H9 (cell line): ENCODE data around the gene ACSF3. TPM values are rescaled to one million over a fixed set of nuclear protein-coding genes. Genes with fewer than 3 reads are reported as not detected.

Source experiments
- DNase-seq: peaks from one replicate; pipeline ENCODE4 v3.0.0-alpha.2; 2017
- H2AFZ ChIP-seq: one replicate; pipeline ENCODE4 v1.6.1; 2013; ENCODE audit warnings: mild to moderate bottlenecking, low read length, control low read depth, moderate library complexity
- H2AK5ac ChIP-seq: 2 replicates; pipeline ENCODE4 v1.6.1; 2013; ENCODE audit warnings: low read length, control low read depth, mixed read lengths; ENCODE audit not compliant: insufficient read length
- H2BK120ac ChIP-seq: one replicate; pipeline ENCODE4 v1.6.1; 2013; ENCODE audit warnings: low read depth, mild to moderate bottlenecking, low read length, control low read depth, inconsistent platforms; ENCODE audit not compliant: poor library complexity, severe bottlenecking
- H2BK12ac ChIP-seq: 2 replicates; pipeline ENCODE4 v1.6.1; 2013; ENCODE audit warnings: low read length, control low read depth, mixed read lengths, low read depth; ENCODE audit not compliant: insufficient read length
- H2BK15ac ChIP-seq: 2 replicates; pipeline ENCODE4 v1.6.1; 2013; ENCODE audit warnings: low read depth, low read length, control low read depth
- H2BK20ac ChIP-seq: one replicate; pipeline ENCODE4 v1.6.1; 2013; ENCODE audit warnings: low read depth, mild to moderate bottlenecking, low read length, control low read depth, inconsistent platforms; ENCODE audit not compliant: poor library complexity, severe bottlenecking
- H2BK5ac ChIP-seq: 2 replicates; pipeline ENCODE4 v1.6.1; 2013; ENCODE audit warnings: low read length, control low read depth, mixed read lengths; ENCODE audit not compliant: insufficient read length
- H3K14ac ChIP-seq: 2 replicates; pipeline ENCODE4 v1.6.1; 2013; ENCODE audit warnings: low read length, control low read depth; ENCODE audit not compliant: insufficient read depth
- H3K18ac ChIP-seq: 2 replicates; pipeline ENCODE4 v1.6.1; 2013; ENCODE audit warnings: low read depth, mild to moderate bottlenecking, mixed read lengths, low read length, control low read depth; ENCODE audit not compliant: insufficient read length
- H3K23ac ChIP-seq: 2 replicates; pipeline ENCODE4 v1.6.1; 2013; ENCODE audit warnings: low read length, control low read depth, mixed read lengths, low read depth; ENCODE audit not compliant: insufficient read length
- H3K23me2 ChIP-seq: 2 replicates; pipeline ENCODE4 v1.6.1; 2013; ENCODE audit warnings: low read depth, mild to moderate bottlenecking, mixed read lengths, low read length, control low read depth; ENCODE audit not compliant: insufficient read length, poor library complexity, severe bottlenecking
- H3K27ac ChIP-seq: 2 replicates; pipeline ENCODE4 v1.5.1; 2013; ENCODE audit warnings: low read length, control low read depth, mixed read lengths, low read depth; ENCODE audit not compliant: insufficient read length
- H3K27me3 ChIP-seq: 2 replicates; pipeline ENCODE4 v1.6.1; 2013; ENCODE audit warnings: low read length, control low read depth, inconsistent platforms; ENCODE audit not compliant: insufficient read depth
- H3K4ac ChIP-seq: 2 replicates; pipeline ENCODE4 v1.6.1; 2013; ENCODE audit warnings: low read depth, mild to moderate bottlenecking, control low read depth, inconsistent platforms, low read length, moderate library complexity
- H3K4me1 ChIP-seq: 2 replicates; pipeline ENCODE4 v1.6.1; 2013; ENCODE audit warnings: low read length, control low read depth, inconsistent platforms; ENCODE audit not compliant: insufficient read depth
- H3K4me2 ChIP-seq: 2 replicates; pipeline ENCODE4 v1.6.1; 2013; ENCODE audit warnings: low read length, control low read depth, mixed read lengths; ENCODE audit not compliant: insufficient read length, insufficient read depth
- H3K56ac ChIP-seq: 2 replicates; pipeline ENCODE4 v1.6.1; 2013; ENCODE audit warnings: low read depth, mild to moderate bottlenecking, mixed read lengths, low read length, control low read depth; ENCODE audit not compliant: insufficient read length
- H3K79me1 ChIP-seq: 2 replicates; pipeline ENCODE4 v1.6.1; 2013; ENCODE audit warnings: low read depth, mild to moderate bottlenecking, moderate library complexity, low read length, control low read depth, inconsistent platforms; ENCODE audit not compliant: insufficient read depth, poor library complexity, severe bottlenecking
- H3K79me2 ChIP-seq: 2 replicates; pipeline ENCODE4 v1.6.1; 2013; ENCODE audit warnings: low read length, control low read depth, inconsistent platforms; ENCODE audit not compliant: insufficient read depth
- H3K9ac ChIP-seq: 2 replicates; pipeline ENCODE4 v1.6.1; 2013; ENCODE audit warnings: low read length, control low read depth, mixed read lengths; ENCODE audit not compliant: insufficient read length; ENCODE audit errors: extremely low read depth
- H3K9me3 ChIP-seq: one replicate; pipeline ENCODE4 v1.6.1; 2013; ENCODE audit warnings: low read depth, low read length, inconsistent platforms; ENCODE audit not compliant: control insufficient read depth
- H3T11ph ChIP-seq: one replicate; pipeline ENCODE4 v1.6.1; 2013; ENCODE audit warnings: mild to moderate bottlenecking, low read length, control low read depth, inconsistent platforms
- H4K20me1 ChIP-seq: one replicate; pipeline ENCODE4 v1.6.1; 2013; ENCODE audit not compliant: control insufficient read depth, insufficient read length, insufficient read depth
- H4K5ac ChIP-seq: 2 replicates; pipeline ENCODE4 v1.6.1; 2013; ENCODE audit warnings: low read depth, mild to moderate bottlenecking, mixed read lengths, low read length, control low read depth; ENCODE audit not compliant: insufficient read length
- H4K8ac ChIP-seq: replicated peaks from 2 replicates; pipeline ENCODE4 v1.6.1; 2013; ENCODE audit warnings: low read length, control low read depth, mixed read lengths, low read depth; ENCODE audit not compliant: insufficient read length
- H4K91ac ChIP-seq: 2 replicates; pipeline ENCODE4 v1.6.1; 2013; ENCODE audit warnings: low read depth, mild to moderate bottlenecking, moderate library complexity, mixed read lengths, low read length, control low read depth; ENCODE audit not compliant: insufficient read length
- H3K27ac Mint-ChIP-seq, 3 experiments: 2 replicates in 2 of 3; 3 replicates in 1 of 3; pipeline ENCODE4 v1.8.0; 2020 to 2021; ENCODE audit warnings: mixed read lengths in 3 of 3, mild to moderate bottlenecking in 1 of 3, moderate library complexity in 1 of 3
- H3K27me3 Mint-ChIP-seq: 2 replicates; pipeline ENCODE4 v1.8.0; 2021; ENCODE audit warnings: low read depth, mild to moderate bottlenecking, moderate library complexity, mixed read lengths
- H3K36me3 Mint-ChIP-seq, 3 experiments: 2 replicates in 2 of 3; 3 replicates in 1 of 3; pipeline ENCODE4 v1.8.0; 2020 to 2021; ENCODE audit warnings: low read depth in 3 of 3, mixed read lengths in 3 of 3; ENCODE audit not compliant: insufficient read depth in 1 of 3
- H3K4me1 Mint-ChIP-seq, 2 experiments: 2 replicates each; pipeline ENCODE4 v1.8.0; 2020; ENCODE audit warnings: mixed read lengths in 2 of 2
- H3K4me3 Mint-ChIP-seq, 2 experiments: 2 replicates in 1 of 2; 3 replicates in 1 of 2; pipeline ENCODE4 v1.8.0; 2020 to 2021; ENCODE audit warnings: mild to moderate bottlenecking in 2 of 2, mixed read lengths in 2 of 2, moderate library complexity in 1 of 2
- H3K9me3 Mint-ChIP-seq, 2 experiments: 2 replicates in 1 of 2; 3 replicates in 1 of 2; pipeline ENCODE4 v1.8.0; 2020; ENCODE audit warnings: mild to moderate bottlenecking in 2 of 2, mixed read lengths in 2 of 2, moderate library complexity in 1 of 2
- CTCF ChIP-seq: fragments of 200-600 bp; sonication (generic); conservative IDR thresholded peaks from 3 replicates; pipeline ENCODE4 v1.8.0; 2021; ENCODE audit warnings: antibody characterized with exemption, mild to moderate bottlenecking
- WGBS: extraction: QIAGEN DNeasy Blood & Tissue Kit; methylation state at CpG from one replicate; pipeline ENCODE4 v1.1.7; 2013; ENCODE audit warnings: missing lambda C conversion rate, low lambda C conversion rate, mixed read lengths; ENCODE audit not compliant: insufficient read length; ENCODE audit errors: extremely low coverage; 5-methylcytosine and 5-hydroxymethylcytosine counted together
- total RNA-seq: library from RNA; stranded (reverse); gene quantifications from 2 replicates; pipeline ENCODE4 v1.2.1, GENCODE V29; 2021

ACSF3 gene
- total RNA-seq, 1 experiment from 2014 or later: 31.3 TPM

GRCh38 chr16:89197633-89198416 is 104.2 kb downstream of the ACSF3 start:
- no peak overlapping the region for H3K9ac ChIP-seq
- no peaks in the 10 kb centered on the region for H3K9me3 ChIP-seq
- Mint-ChIP-seq H3K4me3 (no peak overlapping the region), H3K27me3 (peaks cover 38% of the 10 kb centered on the region), H3K36me3 (no peaks in the 10 kb centered on the region), H3K9me3 (peaks cover 3% of the 10 kb centered on the region in 2 experiments; a peak in 2 of 5 replicates), H3K4me1 (peaks cover 6 to 11% of the 10 kb centered on the region in 2 experiments; a peak in 2 of 4 replicates), H3K27ac (no peak overlapping the region; a peak in 1 of 7 replicates)
- no peak overlapping the region for H2BK120ac ChIP-seq
- no peak for DNase-seq
- H4K91ac ChIP-seq: no peak overlapping the region
- H3K27me3 ChIP-seq: peaks cover 4% of the 10 kb centered on the region; the same call in 1 of the 2 replicates
- H3K4ac ChIP-seq: no peak overlapping the region
- H2BK20ac ChIP-seq: no peak overlapping the region
- no peak overlapping the region for H3K4me2 ChIP-seq
- H4K20me1 ChIP-seq: no peaks in the 10 kb centered on the region
- no peak overlapping the region for H3K14ac ChIP-seq
- no peak overlapping the region for H2AK5ac ChIP-seq
- H2BK15ac ChIP-seq: no peak overlapping the region
- no peak overlapping the region for H2BK12ac ChIP-seq
- H4K5ac ChIP-seq: no peak overlapping the region
- no peak for TF ChIP-seq CTCF
- no peaks in the 10 kb centered on the region for H3K79me1 ChIP-seq
- no peaks in the 10 kb centered on the region for H3K79me2 ChIP-seq
- H3T11ph ChIP-seq: no peak overlapping the region
- WGBS: no CpG with 5 or more reads among the region's 26 CpGs
- H4K8ac ChIP-seq: no peak overlapping the region
- H3K4me1 ChIP-seq: no peaks in the 10 kb centered on the region
- no peak overlapping the region for H3K23ac ChIP-seq
- no peak overlapping the region for H3K27ac ChIP-seq
- H2BK5ac ChIP-seq: no peak overlapping the region
- no peak overlapping the region for H3K18ac ChIP-seq
- H2AFZ ChIP-seq: no peak overlapping the region
- H3K56ac ChIP-seq: no peak overlapping the region
- H3K23me2 ChIP-seq: peaks cover 8% of the 10 kb centered on the region
